ENCODE measurements around the gene TTC7B.

Gene TTC7B

DNA sequence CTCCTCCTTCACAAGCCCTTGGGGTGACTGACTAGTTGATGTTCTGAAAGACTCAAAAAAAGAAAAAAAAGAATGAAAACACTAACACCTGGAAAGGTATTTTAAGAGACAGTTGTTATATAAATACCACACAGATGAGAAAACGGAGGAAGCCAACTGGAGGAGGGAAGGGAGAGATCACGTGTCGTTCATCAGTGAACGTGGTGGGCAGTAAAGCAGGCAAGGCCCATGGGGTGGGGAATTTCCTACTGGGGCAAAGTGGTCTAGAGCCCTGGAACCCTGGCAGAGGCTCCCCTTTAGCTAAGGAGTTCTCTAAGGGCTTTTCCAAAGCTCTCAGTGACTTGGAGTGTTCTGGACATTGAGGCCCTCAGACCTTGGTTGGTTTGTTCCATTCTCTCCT, 249.7 kb downstream of the TTC7B start:
- Histone ChIP-seq H3K9me3 (ENCODE audit: control insufficient read depth, low read depth, low read length) (no peaks in the 10 kb centered on the region), H3K4me3 (ENCODE audit: low read length) (no peak overlapping the region), H3K4me1 (ENCODE audit: control insufficient read depth, low read depth, low read length) (peaks cover 16% of the 10 kb centered on the region)

DNA sequence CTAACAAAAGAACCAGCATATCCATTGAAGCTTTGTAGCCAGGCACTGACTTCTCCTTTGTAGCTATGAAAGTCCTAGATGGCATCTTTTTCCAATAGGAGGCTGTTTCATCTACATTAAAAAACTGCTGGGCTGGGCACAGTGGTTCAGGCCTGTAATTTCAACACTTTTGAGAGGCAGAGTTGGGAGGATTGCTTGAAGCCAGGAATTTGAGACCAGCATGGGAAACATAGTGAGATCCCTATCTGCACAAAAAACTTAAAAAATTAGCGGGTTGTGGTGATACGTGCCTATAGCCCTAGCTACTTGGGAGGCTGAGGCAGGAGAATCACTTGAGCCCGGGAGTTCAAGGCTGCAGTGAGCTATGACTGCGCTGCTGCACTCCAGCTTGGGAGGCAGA, 251.7 kb downstream of the TTC7B start:
- Histone ChIP-seq H3K4me1 (ENCODE audit: control insufficient read depth, low read depth, low read length) (peaks cover 16% of the 10 kb centered on the region), H3K9me3 (ENCODE audit: control insufficient read depth, low read depth, low read length) (no peaks in the 10 kb centered on the region), H3K36me3 (ENCODE audit: control insufficient read depth, low read depth, low read length) (no peaks in the 10 kb centered on the region), H3K9ac (ENCODE audit: low read length) (no peak overlapping the region), H3K4me3 (ENCODE audit: low read length) (no peak overlapping the region), H3K27me3 (ENCODE audit: control insufficient read depth, insufficient read depth, low read length) (no peaks in the 10 kb centered on the region), H3K27ac (ENCODE audit: low read length) (no peak overlapping the region)

More for the DNA sequence above, 249.7 kb downstream of the TTC7B start:
- Histone ChIP-seq H3K36me3 (ENCODE audit: control insufficient read depth, low read depth, low read length) (no peaks in the 10 kb centered on the region), H3K27ac (ENCODE audit: low read length) (no peak overlapping the region), H3K27me3 (ENCODE audit: control insufficient read depth, insufficient read depth, low read length) (no peaks in the 10 kb centered on the region), H3K9ac (ENCODE audit: low read length) (no peak overlapping the region)

DNA sequence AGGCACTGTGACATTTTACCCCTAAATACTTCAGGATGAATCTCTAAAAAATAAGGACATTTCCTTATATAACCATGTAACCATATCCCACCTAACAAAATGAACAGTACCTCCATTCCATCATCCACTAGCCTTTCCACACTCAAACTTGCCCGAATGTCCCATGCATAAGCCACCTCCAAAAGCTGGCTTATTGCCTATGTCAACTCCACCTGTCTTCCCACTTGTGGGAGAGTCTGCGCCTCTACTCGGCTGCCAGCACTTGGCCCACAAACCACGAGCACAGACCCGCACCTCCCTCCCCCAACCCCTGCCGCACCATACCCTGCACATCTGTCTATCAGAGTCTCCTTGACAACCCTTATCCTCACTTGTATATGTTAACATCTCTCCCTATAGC, 253.6 kb downstream of the TTC7B start:
- Histone ChIP-seq H3K27me3 (ENCODE audit: control insufficient read depth, insufficient read depth, low read length) (no peaks in the 10 kb centered on the region), H3K36me3 (ENCODE audit: control insufficient read depth, low read depth, low read length) (no peaks in the 10 kb centered on the region), H3K4me3 (ENCODE audit: low read length) (no peak overlapping the region), H3K27ac (ENCODE audit: low read length) (no peak overlapping the region), H3K9ac (ENCODE audit: low read length) (no peak overlapping the region), H3K9me3 (ENCODE audit: control insufficient read depth, low read depth, low read length) (no peaks in the 10 kb centered on the region), H3K4me1 (ENCODE audit: control insufficient read depth, low read depth, low read length) (peaks cover 8% of the 10 kb centered on the region)

DNA sequence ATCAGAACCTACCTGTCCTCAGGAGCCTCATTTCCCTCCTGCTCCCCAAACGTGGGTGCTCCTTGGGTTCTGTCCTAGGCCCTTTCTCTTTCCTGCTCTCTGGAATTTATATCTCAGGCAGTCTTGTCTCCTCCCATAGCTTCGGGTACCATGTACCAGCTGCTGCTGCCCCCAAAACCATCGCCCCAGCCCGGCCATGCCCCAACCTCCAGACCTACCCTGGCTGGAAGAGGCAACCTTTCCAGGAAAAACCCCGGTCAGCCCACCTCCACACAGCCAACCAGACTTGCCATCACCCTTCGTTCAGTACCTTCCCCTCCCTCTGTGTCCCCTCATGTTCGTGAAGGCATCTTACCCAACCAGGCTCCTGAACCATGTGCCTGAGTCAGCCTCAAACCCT, 254.3 kb downstream of the TTC7B start:
- no peaks in the 10 kb centered on the region for H3K27me3 ChIP-seq (ENCODE audit: control insufficient read depth, insufficient read depth, low read length)
- no peak overlapping the region for H3K9ac ChIP-seq (ENCODE audit: low read length)
- H3K27ac ChIP-seq (ENCODE audit: low read length): no peak overlapping the region
- H3K4me1 ChIP-seq (ENCODE audit: control insufficient read depth, low read depth, low read length): peaks cover 4% of the 10 kb centered on the region
- no peak overlapping the region for H3K4me3 ChIP-seq (ENCODE audit: low read length)
- H3K9me3 ChIP-seq (ENCODE audit: control insufficient read depth, low read depth, low read length): no peaks in the 10 kb centered on the region
- no peaks in the 10 kb centered on the region for H3K36me3 ChIP-seq (ENCODE audit: control insufficient read depth, low read depth, low read length)

DNA sequence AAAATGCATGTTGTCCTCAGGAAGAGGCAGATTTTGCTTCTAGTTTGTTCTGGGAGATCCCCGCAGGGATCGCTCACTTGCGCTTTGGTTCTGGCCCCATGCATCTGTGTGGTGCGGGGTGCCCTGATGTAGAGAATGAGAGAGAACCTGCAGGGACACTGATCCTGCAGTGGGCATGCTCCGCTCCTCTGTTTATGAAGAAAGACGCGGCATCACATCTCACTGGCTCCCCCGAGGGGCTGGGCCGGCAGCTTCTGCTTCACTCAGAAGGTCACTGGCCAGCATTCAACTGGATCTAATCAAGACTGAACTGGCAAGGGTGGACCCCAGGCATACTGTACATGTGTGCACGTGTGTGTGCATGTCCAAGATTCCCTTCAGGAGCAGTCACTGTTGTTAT, 255.2 kb downstream of the TTC7B start:
- no peaks in the 10 kb centered on the region for H3K9me3 ChIP-seq (ENCODE audit: control insufficient read depth, low read depth, low read length)

DNA sequence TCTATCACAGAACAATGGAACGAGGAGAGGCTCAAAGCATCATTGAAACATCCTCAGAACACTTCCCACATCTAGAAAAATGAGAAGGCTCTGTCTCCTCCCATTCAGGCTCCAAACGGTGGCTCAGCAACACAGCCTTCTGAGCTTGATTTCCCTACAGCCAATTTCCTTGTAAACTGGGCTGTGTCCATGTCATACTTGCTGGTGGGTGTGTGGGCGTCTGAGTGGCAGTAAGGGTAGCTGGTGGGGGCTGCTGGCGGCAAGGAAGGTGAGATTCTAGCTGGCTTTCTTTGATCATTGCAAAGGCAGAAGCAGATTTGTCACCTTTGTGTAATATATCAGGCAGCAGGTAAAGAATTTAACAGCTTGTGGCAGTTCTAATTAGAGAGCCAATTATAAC, 255.7 kb downstream of the TTC7B start:
- no peaks in the 10 kb centered on the region for H3K36me3 ChIP-seq (ENCODE audit: control insufficient read depth, low read depth, low read length)
- H3K4me1 ChIP-seq (ENCODE audit: control insufficient read depth, low read depth, low read length): peaks cover 11% of the 10 kb centered on the region
- no peak overlapping the region for H3K9ac ChIP-seq (ENCODE audit: low read length)
- no peak overlapping the region for H3K4me3 ChIP-seq (ENCODE audit: low read length)
- no peaks in the 10 kb centered on the region for H3K9me3 ChIP-seq (ENCODE audit: control insufficient read depth, low read depth, low read length)
- no peak overlapping the region for H3K27ac ChIP-seq (ENCODE audit: low read length)
- peaks cover under 1% of the 10 kb centered on the region for H3K27me3 ChIP-seq (ENCODE audit: control insufficient read depth, insufficient read depth, low read length)

More for the DNA sequence above, 255.2 kb downstream of the TTC7B start:
- Histone ChIP-seq H3K27ac (ENCODE audit: low read length) (no peak overlapping the region), H3K4me3 (ENCODE audit: low read length) (no peak overlapping the region), H3K9ac (ENCODE audit: low read length) (no peak overlapping the region), H3K4me1 (ENCODE audit: control insufficient read depth, low read depth, low read length) (peaks cover 7% of the 10 kb centered on the region), H3K36me3 (ENCODE audit: control insufficient read depth, low read depth, low read length) (no peaks in the 10 kb centered on the region), H3K27me3 (ENCODE audit: control insufficient read depth, insufficient read depth, low read length) (no peaks in the 10 kb centered on the region)

DNA sequence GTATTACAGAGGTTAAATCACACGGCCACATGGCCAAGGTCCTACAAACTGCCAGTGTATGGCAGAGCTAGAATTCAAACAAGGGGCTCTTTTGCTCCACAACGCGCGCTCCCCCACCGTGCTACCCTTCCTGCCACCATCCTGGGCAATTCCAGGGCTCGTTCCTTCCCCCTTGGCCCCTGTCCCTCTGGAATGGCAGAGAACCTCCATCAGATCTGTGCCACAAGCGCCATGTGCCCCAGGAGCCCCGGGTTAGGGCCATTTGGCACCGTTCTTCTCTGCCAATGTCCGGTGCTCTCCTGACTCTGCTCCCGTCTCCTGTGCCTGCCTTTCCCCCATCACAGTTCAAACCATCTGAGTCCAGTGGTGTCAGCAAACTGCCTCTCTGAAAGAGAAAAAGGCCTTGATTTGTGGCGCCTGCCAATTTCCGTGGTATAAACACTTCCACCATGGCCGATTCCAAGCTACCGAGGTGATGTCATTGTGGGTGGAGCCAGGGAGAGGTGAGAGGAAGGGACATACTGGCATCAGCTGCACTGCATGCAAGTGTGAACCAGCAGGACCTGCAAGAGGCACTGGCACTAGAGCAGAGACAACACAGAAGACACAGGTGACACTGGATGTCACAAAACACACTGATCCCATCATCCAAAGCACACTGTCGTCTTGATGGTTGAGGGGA, 256.3 kb downstream of the TTC7B start:
- no peaks in the 10 kb centered on the region for H3K9me3 ChIP-seq (ENCODE audit: control insufficient read depth, low read depth, low read length)
- no peaks in the 10 kb centered on the region for H3K36me3 ChIP-seq (ENCODE audit: control insufficient read depth, low read depth, low read length)
- H3K4me3 ChIP-seq (ENCODE audit: low read length): no peak overlapping the region
- peaks cover 5% of the 10 kb centered on the region for H3K27me3 ChIP-seq (ENCODE audit: control insufficient read depth, insufficient read depth, low read length)
- H3K9ac ChIP-seq (ENCODE audit: low read length): no peak overlapping the region
- peaks cover 13% of the 10 kb centered on the region for H3K4me1 ChIP-seq (ENCODE audit: control insufficient read depth, low read depth, low read length)
- H3K27ac ChIP-seq (ENCODE audit: low read length): no peak overlapping the region

DNA sequence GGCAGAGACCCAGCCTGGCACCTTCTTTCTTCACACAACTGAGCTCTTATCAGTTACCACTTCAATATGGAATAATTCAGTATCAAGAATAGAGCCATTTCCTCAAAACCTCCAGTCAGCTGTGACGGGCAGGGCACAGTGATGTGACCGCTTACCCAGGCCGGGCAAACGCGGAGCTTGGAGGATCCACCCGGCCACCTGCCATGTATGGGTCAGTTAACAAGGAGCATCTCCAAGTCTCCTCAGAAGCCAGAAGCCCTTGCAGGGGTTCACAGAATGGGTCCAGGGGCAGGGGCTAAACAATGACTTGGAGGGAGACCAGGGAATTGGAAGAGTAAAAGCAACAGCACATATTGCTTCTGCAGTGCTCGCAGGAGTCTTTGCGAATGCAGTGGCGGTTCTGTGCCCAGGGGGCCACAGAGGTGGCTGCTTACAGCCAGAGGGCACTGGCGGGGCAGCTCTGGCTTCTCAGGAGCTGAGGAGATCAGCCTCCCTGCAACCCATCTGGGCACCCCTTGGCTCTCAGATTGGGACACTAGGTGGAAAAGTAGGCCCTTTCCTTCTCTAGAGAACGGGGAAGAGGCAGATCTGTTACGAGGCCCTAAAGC, 257.1 kb downstream of the TTC7B start:
- Histone ChIP-seq H3K4me3 (ENCODE audit: low read length) (no peak overlapping the region), H3K27me3 (ENCODE audit: control insufficient read depth, insufficient read depth, low read length) (peaks cover 5% of the 10 kb centered on the region), H3K9me3 (ENCODE audit: control insufficient read depth, low read depth, low read length) (no peaks in the 10 kb centered on the region), H3K27ac (ENCODE audit: low read length) (no peak overlapping the region), H3K9ac (ENCODE audit: low read length) (no peak overlapping the region), H3K36me3 (ENCODE audit: control insufficient read depth, low read depth, low read length) (no peaks in the 10 kb centered on the region), H3K4me1 (ENCODE audit: control insufficient read depth, low read depth, low read length) (peaks cover 13% of the 10 kb centered on the region)

DNA sequence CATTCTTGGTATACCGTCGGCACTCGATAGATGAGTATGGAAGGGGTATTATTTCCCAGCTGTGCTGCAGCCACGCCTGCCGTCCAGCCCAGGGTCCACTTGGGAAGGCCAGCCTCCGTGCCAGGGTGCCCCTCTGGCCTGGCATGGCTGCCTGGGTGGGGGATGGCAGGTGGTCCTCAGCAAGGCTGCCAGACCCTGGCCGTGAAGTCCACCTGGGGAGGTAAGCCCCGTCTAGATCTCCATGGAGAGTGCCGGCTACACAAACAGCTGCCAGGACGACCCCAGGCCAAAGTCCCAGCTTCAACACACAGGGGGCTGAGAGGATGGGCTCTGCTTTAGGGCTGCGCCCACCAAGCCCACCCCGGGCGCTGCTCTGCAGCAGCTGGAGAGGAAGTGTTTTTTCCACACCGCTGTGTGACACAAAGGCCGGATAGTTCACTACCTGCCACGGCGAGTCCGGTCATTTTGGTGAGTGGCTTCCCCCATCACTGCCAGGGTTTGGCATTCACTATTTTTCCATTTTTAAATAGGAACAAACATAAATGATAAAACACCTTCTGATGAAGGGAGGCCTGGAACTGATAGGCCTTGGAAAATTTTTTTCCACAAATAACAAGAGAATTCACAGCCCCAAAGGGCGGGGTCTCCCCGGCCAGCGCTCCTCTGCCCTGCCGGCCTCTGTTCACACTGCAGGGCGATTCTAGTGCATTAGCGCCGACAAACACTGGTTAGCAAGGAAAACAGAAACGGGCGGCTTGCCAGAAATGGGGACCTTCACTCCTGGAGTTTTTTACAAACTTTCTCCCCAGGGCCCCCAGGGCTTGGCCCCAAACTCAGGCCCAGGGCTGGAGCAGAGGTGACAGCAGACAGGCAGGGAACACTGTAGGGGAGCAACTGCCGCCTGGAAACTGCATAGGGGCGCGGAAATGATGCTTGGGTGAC, 257.9 kb downstream of the TTC7B start:
- peaks cover 5% of the 10 kb centered on the region for H3K27me3 ChIP-seq (ENCODE audit: control insufficient read depth, insufficient read depth, low read length)
- H3K9me3 ChIP-seq (ENCODE audit: control insufficient read depth, low read depth, low read length): no peaks in the 10 kb centered on the region
- no peaks in the 10 kb centered on the region for H3K36me3 ChIP-seq (ENCODE audit: control insufficient read depth, low read depth, low read length)
- no peak overlapping the region for H3K9ac ChIP-seq (ENCODE audit: low read length)
- no peak overlapping the region for H3K4me3 ChIP-seq (ENCODE audit: low read length)
- peaks cover 13% of the 10 kb centered on the region for H3K4me1 ChIP-seq (ENCODE audit: control insufficient read depth, low read depth, low read length)
- H3K27ac ChIP-seq (ENCODE audit: low read length): no peak overlapping the region

DNA sequence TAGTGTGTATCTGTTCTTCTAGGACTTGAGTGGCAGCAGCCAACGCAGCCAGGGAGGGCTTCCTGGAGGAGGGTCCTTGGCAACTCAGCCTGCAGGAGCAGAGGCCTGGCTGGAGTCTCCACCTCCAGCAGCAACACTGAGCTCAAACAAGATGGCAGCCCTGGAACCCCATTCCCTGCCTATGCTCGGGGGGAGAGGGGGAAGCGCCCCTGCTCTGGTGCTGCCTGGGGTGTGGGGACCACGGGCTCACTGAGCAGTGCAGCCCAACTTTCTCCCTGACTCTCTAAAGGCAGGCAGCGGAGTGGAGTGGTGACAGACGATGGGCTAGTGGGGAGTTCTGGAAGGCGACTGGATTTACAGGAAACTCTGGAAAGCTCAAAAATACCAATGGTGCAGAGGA, 258.7 kb downstream of the TTC7B start:
- no peaks in the 10 kb centered on the region for H3K9me3 ChIP-seq (ENCODE audit: control insufficient read depth, low read depth, low read length)
- H3K27ac ChIP-seq (ENCODE audit: low read length): no peak overlapping the region
- no peaks in the 10 kb centered on the region for H3K36me3 ChIP-seq (ENCODE audit: control insufficient read depth, low read depth, low read length)
- H3K9ac ChIP-seq (ENCODE audit: low read length): no peak overlapping the region
- H3K4me3 ChIP-seq (ENCODE audit: low read length): no peak overlapping the region
- peaks cover 5% of the 10 kb centered on the region for H3K27me3 ChIP-seq (ENCODE audit: control insufficient read depth, insufficient read depth, low read length)
- peaks cover 13% of the 10 kb centered on the region for H3K4me1 ChIP-seq (ENCODE audit: control insufficient read depth, low read depth, low read length)

DNA sequence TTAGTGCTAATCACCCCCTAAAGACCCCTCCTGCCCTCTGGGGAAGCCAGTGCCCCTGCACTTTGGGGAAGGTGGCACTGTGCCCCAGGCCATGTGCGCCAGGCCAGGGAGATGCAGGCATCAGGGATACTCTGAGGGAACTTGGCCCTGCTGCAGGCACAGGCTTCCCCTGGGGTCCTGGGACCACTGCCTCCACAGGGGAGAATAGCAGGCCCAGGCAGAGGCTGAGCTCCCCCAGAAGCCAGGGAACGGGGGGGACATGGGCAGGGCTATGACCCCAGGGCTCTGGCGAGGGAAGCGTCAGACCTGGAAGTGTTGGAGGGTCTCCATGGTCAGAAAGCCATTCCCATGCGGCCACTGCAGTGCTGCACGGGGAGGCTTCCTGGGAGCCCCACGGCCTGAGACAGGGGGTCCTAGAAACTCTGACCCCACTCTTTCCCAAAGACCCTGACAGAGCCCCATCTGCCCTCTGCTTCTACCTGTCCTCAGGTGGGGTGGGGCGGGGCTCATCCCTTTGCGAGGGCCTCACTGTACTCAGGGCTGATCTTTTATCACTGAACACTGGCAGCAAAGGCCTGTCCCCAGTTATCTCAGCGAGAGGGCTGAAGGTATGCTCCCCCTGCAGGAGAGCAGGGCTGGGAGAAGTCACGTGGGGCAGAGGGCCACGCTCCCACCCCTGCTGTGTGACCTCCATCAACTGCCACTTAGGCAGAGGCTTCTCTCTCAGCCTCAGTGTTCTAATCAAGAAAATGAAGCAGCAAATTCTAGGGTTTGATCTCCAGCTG, 259.4 kb downstream of the TTC7B start:
- Histone ChIP-seq H3K27ac (ENCODE audit: low read length) (no peak overlapping the region), H3K36me3 (ENCODE audit: control insufficient read depth, low read depth, low read length) (no peaks in the 10 kb centered on the region), H3K4me3 (ENCODE audit: low read length) (no peak overlapping the region), H3K4me1 (ENCODE audit: control insufficient read depth, low read depth, low read length) (peaks cover 13% of the 10 kb centered on the region), H3K9ac (ENCODE audit: low read length) (no peak overlapping the region), H3K27me3 (ENCODE audit: control insufficient read depth, insufficient read depth, low read length) (peaks cover 5% of the 10 kb centered on the region), H3K9me3 (ENCODE audit: control insufficient read depth, low read depth, low read length) (no peaks in the 10 kb centered on the region)
